Prostate gland (tissue), 2 donors: Measurements from ENCODE around the gene ABHD17C.

Experiments
- CTCF ChIP-seq, 4 experiments: fragments of 200-600 bp in 2 of 4; fragments of 450-650 bp in 2 of 4; sonication (generic) in 2 of 4; IDR thresholded peaks; 1 replicate in 3 of 4; 2 replicates in 1 of 4; pipeline ENCODE4 v1.5.1; 2016 to 2019; ENCODE audit warnings: antibody characterized with exemption in 4 of 4, mild to moderate bottlenecking in 2 of 4, moderate library complexity in 2 of 4
- POLR2A ChIP-seq: fragments of 450-650 bp; IDR thresholded peaks from one replicate; pipeline ENCODE4 v1.6.1; 2016; ENCODE audit warnings: antibody characterized with exemption, mild to moderate bottlenecking

- TF ChIP-seq CTCF (IDR thresholded peaks at IDR 0.05) (no peak), POLR2A (no peak)
Observed at GRCh38 chr15:80662129-80662528, 33.0 kb upstream of the ABHD17C start.
